BLaER1 (cell line): ENCODE data around the gene SLX4IP.
A peak's percentile ranks its signal among the peaks of the same experiment; 100 is the strongest.

Source experiments
- H3K27ac ChIP-seq: shearing (Covaris generic); formaldehyde crosslinking; 2 replicates; pipeline ENCODE4 v1.8.1; 2022
- H3K27me3 ChIP-seq: shearing (Covaris generic); formaldehyde crosslinking; 2 replicates; pipeline ENCODE4 v1.8.1; 2022
- H3K36me3 ChIP-seq: shearing (Covaris generic); formaldehyde crosslinking; 2 replicates; pipeline ENCODE4 v1.8.1; 2022
- H3K4me1 ChIP-seq: shearing (Covaris generic); formaldehyde crosslinking; 2 replicates; pipeline ENCODE4 v1.8.1; 2022
- H3K4me2 ChIP-seq: shearing (Covaris generic); formaldehyde crosslinking; 2 replicates; pipeline ENCODE4 v1.8.1; 2022
- H3K4me3 ChIP-seq: shearing (Covaris generic); formaldehyde crosslinking; 2 replicates; pipeline ENCODE4 v1.8.1; 2022
- H3K9ac ChIP-seq: shearing (Covaris generic); formaldehyde crosslinking; 2 replicates; pipeline ENCODE4 v1.8.1; 2022
- H3K9me3 ChIP-seq: shearing (Covaris generic); formaldehyde crosslinking; 2 replicates; pipeline ENCODE4 v1.8.1; 2022
- H4K20me1 ChIP-seq: shearing (Covaris generic); formaldehyde crosslinking; 2 replicates; pipeline ENCODE4 v1.8.1; 2022
- Cebpa-rat ChIP-seq: shearing (Covaris generic); IDR thresholded peaks from 2 replicates; pipeline ENCODE4 v1.8.1; 2022

Gene SLX4IP

DNA sequence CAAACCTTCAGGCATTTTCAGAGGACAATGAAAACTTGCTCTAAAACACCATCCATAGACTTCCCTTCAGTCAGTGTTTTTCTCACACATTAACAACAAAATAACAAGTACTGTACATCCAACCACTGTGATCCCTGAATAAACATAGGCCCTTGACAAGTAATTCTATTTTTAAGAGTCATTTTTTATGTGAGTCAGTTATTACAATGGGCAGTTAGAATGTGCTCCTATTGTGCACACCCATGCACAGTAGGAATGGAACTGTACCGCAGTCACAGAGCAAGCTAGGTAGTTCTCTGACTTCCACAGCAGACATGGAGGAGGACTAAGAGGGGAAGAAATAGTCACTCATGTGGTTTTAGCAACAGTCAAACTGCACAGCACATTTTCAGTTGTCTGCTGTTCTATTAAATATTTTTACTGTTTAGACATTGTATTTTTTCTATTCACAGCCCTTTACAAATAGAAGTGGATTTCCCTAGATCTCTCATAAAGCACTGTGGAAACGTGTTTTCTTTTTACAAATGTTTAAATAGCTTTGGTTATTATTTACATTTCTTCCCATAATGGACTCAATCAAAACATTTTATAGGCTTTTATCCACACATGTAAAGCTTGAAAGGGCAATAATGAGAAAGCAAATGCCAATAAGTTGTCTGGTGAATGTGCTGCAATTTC, 138.3 kb downstream of the SLX4IP start:
- H3K9me3 ChIP-seq = no peaks in the 10 kb centered on the region
- no peaks in the 10 kb centered on the region for H3K4me1 ChIP-seq
- no peaks in the 10 kb centered on the region for H4K20me1 ChIP-seq
- H3K9ac ChIP-seq = no peak overlapping the region
- no peaks in the 10 kb centered on the region for H3K27me3 ChIP-seq
- no peak for TF ChIP-seq Cebpa-rat
- no peak overlapping the region for H3K4me2 ChIP-seq
- H3K27ac ChIP-seq = no peak overlapping the region
- peaks cover 11% of the 10 kb centered on the region for H3K36me3 ChIP-seq
- H3K4me3 ChIP-seq = no peak overlapping the region

DNA sequence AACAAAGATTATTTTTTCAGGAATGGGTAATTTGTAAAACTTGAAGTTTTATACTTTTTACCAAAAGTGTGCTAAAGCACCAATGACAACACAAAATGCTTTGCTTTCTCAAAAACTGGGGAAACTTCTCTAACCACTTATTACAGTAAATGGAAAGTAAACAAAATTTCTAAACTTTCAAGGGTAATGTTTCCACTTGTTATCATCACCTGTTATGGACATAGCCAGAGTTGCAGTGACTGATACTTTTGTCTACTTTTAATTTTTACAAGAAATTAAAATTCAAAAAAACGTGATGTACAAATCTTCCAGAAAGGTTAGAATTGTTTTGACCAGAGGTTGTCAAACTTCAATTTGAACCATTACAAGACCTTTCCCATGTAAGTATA, 138.8 kb downstream of the SLX4IP start:
- no peaks in the 10 kb centered on the region for H3K9me3 ChIP-seq
- H3K4me1 ChIP-seq = no peaks in the 10 kb centered on the region
- H3K27me3 ChIP-seq = no peaks in the 10 kb centered on the region
- H3K4me2 ChIP-seq = no peak overlapping the region
- no peak overlapping the region for H3K4me3 ChIP-seq
- H3K9ac ChIP-seq = no peak overlapping the region
- TF ChIP-seq Cebpa-rat = no peak
- no peak overlapping the region for H3K27ac ChIP-seq
- H3K36me3 ChIP-seq = peaks cover 11% of the 10 kb centered on the region
- H4K20me1 ChIP-seq = no peaks in the 10 kb centered on the region

DNA sequence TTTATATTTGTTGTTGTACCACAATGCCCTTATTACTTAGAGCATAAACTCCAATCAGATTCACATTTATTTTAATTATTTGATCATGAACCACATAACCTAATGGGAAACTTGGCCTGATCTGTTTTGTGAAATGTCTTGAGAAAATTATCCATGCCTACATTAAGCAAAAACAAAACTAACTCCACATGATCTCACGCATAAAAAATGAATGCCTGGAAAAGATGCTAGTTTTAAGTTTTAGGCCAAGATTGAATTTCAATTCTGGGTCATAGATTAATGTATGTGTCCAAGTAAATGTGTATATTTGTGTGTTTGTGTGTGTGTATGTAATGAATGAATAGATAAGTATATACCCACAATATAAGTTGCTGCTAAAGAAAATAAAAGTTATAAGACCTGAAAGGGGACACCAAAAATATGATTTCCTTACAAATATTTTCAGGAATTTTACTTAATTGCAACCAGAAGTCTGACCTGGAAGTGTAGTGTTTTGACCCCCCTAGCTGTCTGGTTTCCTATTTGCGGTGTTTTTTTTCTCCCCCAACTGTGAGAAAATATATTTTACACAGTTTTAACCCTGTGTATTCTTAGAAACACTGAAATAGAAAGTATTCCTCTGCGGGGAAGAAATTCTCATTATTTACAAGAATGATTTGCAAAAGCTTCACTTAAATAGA, 141.4 kb downstream of the SLX4IP start:
- TF ChIP-seq Cebpa-rat = no peak
- H3K36me3 ChIP-seq = 0 out of 2 replicates have a peak, but pooled peaks cover under 1% of the 10 kb centered on the region
- H3K4me2 ChIP-seq = no peak overlapping the region
- H3K4me1 ChIP-seq = peaks cover 9% of the 10 kb centered on the region
- no peaks in the 10 kb centered on the region for H3K27me3 ChIP-seq
- H3K4me3 ChIP-seq = no peak overlapping the region
- H3K27ac ChIP-seq = no peak overlapping the region
- no peaks in the 10 kb centered on the region for H4K20me1 ChIP-seq
- H3K9ac ChIP-seq = no peak overlapping the region
- no peaks in the 10 kb centered on the region for H3K9me3 ChIP-seq

DNA sequence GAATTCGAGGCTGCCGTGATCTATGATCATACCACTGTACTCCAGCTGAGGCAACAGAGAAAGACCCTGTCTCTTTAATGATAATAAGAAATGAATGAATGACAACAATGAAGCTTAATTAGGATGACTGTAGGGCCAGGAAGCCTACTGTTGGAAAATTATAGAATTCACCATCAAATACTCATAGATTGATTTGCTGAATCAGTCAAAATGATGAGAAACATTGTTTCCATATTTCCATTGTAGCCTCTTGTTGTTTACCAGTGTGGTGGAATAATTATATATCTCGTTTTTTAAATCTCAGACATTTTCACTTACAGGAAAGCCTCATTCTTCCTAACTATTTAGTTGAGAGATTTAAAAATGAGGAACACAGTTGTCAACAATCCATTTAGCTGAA, 142.5 kb downstream of the SLX4IP start:
- Histone ChIP-seq H3K9me3 (no peaks in the 10 kb centered on the region), H3K9ac (no peak overlapping the region), H3K27ac (no peak overlapping the region), H3K27me3 (no peaks in the 10 kb centered on the region), H3K36me3 (no peaks in the 10 kb centered on the region), H4K20me1 (no peaks in the 10 kb centered on the region), H3K4me1 (peaks cover 9% of the 10 kb centered on the region), H3K4me3 (no peak overlapping the region), H3K4me2 (no peak overlapping the region)
- no peak for TF ChIP-seq Cebpa-rat

DNA sequence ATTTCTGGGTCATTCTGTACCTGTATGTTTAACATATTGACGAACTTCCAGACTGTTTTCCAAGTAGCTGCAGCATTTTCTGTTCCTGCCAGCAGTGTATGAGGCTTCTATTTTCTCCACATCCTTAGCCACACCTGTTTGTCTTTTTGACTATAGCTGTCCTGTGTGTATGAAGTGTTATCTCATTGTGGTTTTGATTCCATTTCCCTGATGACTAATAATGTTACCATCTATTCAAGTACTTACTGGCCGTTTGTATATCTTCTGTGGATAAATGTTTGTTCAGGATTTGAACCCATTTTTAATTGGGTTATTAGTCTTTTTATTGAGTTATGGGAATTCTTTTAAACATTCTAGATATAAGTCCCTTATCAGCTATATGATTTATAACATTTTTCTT, 143.5 kb downstream of the SLX4IP start:
- Histone ChIP-seq H3K9ac (no peak overlapping the region), H3K4me3 (no peak overlapping the region), H3K4me2 (no peak overlapping the region), H3K27ac (no peak overlapping the region), H3K4me1 (peaks cover 9% of the 10 kb centered on the region), H4K20me1 (no peaks in the 10 kb centered on the region), H3K36me3 (no peaks in the 10 kb centered on the region), H3K27me3 (no peaks in the 10 kb centered on the region), H3K9me3 (no peaks in the 10 kb centered on the region)
- no peak for TF ChIP-seq Cebpa-rat

DNA sequence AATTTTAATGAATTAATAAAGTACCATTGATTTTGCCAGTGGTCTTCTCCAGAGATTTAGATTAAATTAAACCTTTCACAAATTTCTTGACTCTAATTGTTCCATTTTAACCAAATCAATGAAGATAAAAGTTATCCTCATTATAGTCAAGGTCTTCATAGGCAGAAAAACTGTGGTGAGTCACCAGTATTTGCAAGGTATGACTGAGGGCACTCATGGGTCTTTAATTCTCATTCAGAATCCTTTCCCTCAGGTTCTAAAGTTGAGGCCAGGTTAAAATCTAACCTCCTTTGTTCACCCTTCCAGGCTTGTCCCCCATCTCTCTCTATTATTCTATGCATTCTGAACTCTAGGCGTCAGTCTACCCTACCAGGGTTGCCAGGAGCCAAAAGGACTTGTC, 144.8 kb downstream of the SLX4IP start:
- no peak overlapping the region for H3K4me2 ChIP-seq
- H3K27me3 ChIP-seq = no peaks in the 10 kb centered on the region
- H3K9me3 ChIP-seq = no peaks in the 10 kb centered on the region
- H3K4me3 ChIP-seq = no peak overlapping the region
- H3K27ac ChIP-seq = no peak overlapping the region
- no peak overlapping the region for H3K9ac ChIP-seq
- peaks cover 9% of the 10 kb centered on the region for H3K4me1 ChIP-seq
- no peaks in the 10 kb centered on the region for H4K20me1 ChIP-seq
- TF ChIP-seq Cebpa-rat = no peak
- no peaks in the 10 kb centered on the region for H3K36me3 ChIP-seq

DNA sequence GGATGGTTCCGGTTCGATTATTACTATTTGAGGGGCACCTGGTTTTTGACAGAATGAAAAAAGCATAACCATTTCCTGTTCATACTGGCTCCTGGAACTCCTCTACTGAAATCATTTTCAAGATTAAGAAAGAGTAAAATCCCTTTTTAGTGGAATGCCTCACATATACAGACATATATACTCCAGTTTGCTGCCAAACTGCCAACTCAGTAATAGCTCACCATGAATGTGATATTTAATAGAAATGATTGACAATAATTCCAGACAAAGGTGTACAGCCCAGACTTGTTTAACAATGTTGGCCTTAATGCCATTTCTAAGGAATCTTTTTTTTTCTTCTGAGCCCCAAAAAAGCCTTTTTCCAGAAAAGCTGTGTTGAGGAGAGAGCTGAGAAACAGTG, 145.6 kb downstream of the SLX4IP start:
- Histone ChIP-seq H3K4me3 (no peak overlapping the region), H3K9me3 (no peaks in the 10 kb centered on the region), H3K4me2 (peak overlapping the region; percentile 29), H3K9ac (no peak overlapping the region), H3K27ac (no peak overlapping the region), H3K4me1 (peaks cover 9% of the 10 kb centered on the region), H3K36me3 (no peaks in the 10 kb centered on the region), H3K27me3 (no peaks in the 10 kb centered on the region), H4K20me1 (no peaks in the 10 kb centered on the region)
- TF ChIP-seq Cebpa-rat = no peak

DNA sequence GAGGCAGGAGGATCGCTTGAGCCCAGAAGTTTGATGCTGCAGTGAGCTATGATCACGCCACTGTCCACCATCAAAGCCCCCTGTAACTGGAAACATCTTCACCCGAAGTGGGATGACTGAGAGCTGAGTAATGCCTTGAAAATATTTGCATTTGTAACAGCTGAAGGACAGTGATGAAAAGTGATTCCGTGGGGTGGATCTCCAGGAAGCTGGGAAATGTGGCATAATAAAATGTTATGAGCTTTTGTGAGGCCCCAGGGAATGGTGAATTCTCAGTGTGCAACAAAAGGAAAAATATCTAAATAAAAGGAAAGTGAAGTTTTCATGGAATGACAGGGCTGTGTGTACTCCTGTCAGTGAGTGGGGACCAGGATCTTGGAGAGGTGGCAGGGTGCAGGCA, 146.7 kb downstream of the SLX4IP start:
- Histone ChIP-seq H3K9me3 (no peaks in the 10 kb centered on the region), H3K4me3 (no peak overlapping the region), H3K4me2 (no peak overlapping the region), H3K27ac (no peak overlapping the region), H3K36me3 (no peaks in the 10 kb centered on the region), H3K27me3 (no peaks in the 10 kb centered on the region), H3K9ac (no peak overlapping the region), H4K20me1 (no peaks in the 10 kb centered on the region), H3K4me1 (peaks cover 9% of the 10 kb centered on the region)
- TF ChIP-seq Cebpa-rat = no peak

DNA sequence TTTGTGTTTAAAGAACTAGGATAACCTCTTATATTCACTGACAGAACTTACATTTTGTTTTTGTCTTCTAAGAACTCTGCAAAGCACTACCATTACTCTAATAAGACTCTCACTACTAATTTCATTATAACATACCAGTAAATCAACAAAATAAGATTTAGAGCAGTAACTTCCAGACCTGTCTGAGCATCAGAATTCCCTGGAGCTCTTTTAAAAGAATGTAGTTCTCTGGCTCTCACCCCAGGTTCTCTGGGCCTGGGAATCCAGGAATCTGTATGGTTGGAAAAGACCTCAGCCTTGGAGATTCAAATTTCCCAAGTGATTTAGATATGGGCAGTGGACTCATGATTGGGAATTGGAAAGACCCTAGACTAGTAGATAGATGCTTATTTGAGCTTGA, 149.3 kb downstream of the SLX4IP start:
- TF ChIP-seq Cebpa-rat = no peak
- H3K27ac ChIP-seq = no peak overlapping the region
- no peak overlapping the region for H3K9ac ChIP-seq
- H3K27me3 ChIP-seq = no peaks in the 10 kb centered on the region
- no peak overlapping the region for H3K4me2 ChIP-seq
- no peaks in the 10 kb centered on the region for H3K9me3 ChIP-seq
- H3K4me1 ChIP-seq = peaks cover 9% of the 10 kb centered on the region
- H4K20me1 ChIP-seq = no peaks in the 10 kb centered on the region
- no peak overlapping the region for H3K4me3 ChIP-seq
- H3K36me3 ChIP-seq = no peaks in the 10 kb centered on the region

DNA sequence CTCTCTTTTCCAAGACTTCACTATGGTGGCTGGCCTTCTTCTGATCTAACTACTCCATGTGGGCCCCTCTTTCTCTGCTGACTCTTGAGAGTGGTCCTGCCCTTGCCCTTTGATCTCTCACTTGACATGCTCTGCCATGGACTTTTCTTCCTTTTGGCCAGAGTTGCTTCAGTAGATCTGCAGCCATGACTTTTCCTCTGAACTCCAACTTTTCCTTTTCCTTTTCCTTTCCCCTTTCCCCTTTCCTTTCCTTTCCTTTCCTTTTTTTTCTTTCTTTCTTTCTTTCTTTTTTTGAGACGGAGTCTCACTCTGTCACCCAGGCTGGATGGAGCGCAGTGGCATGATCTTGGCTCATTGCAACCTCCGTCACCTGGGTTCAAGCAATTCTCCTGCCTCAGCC, 150.2 kb downstream of the SLX4IP start:
- no peak for TF ChIP-seq Cebpa-rat
- H3K4me2 ChIP-seq = no peak overlapping the region
- H4K20me1 ChIP-seq = no peaks in the 10 kb centered on the region
- no peaks in the 10 kb centered on the region for H3K36me3 ChIP-seq
- H3K4me1 ChIP-seq = peaks cover 6% of the 10 kb centered on the region
- no peaks in the 10 kb centered on the region for H3K9me3 ChIP-seq
- H3K27me3 ChIP-seq = no peaks in the 10 kb centered on the region
- H3K4me3 ChIP-seq = no peak overlapping the region
- no peak overlapping the region for H3K27ac ChIP-seq
- H3K9ac ChIP-seq = no peak overlapping the region
